Activated B cell treated with CpG ODN at 0.5 μM for 24 hours (primary cell): ENCODE measurements around the gene MTO1. TPM values are rescaled to one million over a fixed set of nuclear protein-coding genes. Genes with fewer than 3 reads are reported as not detected.

Experiments
- ATAC-seq: fragments of 200-7000 bp; cut with Tn5 transposase; one replicate; pipeline ENCODE4 v1.10.0; 2021; ENCODE audit warnings: low read depth, mild to moderate bottlenecking, moderate library complexity
- CTCF ChIA-PET: fragments of 350-600 bp; sonication (Branson Sonifier 250); formaldehyde crosslinking; loops from one replicate; lab custom pipeline; 2021; ENCODE audit warnings: antibody characterized with exemption; lab: Charles Lee
- POLR2A ChIA-PET: fragments of 350-600 bp; sonication (Branson Sonifier 250); formaldehyde crosslinking; loops from one replicate; lab custom pipeline; 2021; ENCODE audit warnings: antibody characterized with exemption; lab: Charles Lee
- DNase-seq: peaks from one replicate; pipeline ENCODE4 v3.0.0; 2022
- H3K27ac Mint-ChIP-seq: one replicate; pipeline ENCODE4 v1.8.0; 2020; ENCODE audit warnings: mixed read lengths
- H3K27me3 Mint-ChIP-seq: one replicate; pipeline ENCODE4 v1.8.0; 2021; ENCODE audit warnings: mixed read lengths
- H3K36me3 Mint-ChIP-seq: one replicate; pipeline ENCODE4 v1.8.0; 2021; ENCODE audit warnings: low read depth, mixed read lengths
- H3K4me1 Mint-ChIP-seq: one replicate; pipeline ENCODE4 v1.8.0; 2021; ENCODE audit warnings: mixed read lengths
- H3K4me3 Mint-ChIP-seq: one replicate; pipeline ENCODE4 v1.8.0; 2020; ENCODE audit warnings: mild to moderate bottlenecking, mixed read lengths
- H3K9me3 Mint-ChIP-seq: one replicate; pipeline ENCODE4 v1.8.0; 2020; ENCODE audit warnings: mixed read lengths
- intact Hi-C: fragments of 100-400 bp; cut with micrococcal nuclease; formaldehyde crosslinking; loops from one replicate; pipeline ENCODE4 v1.15.1; 2024
- total RNA-seq: library from RNA; stranded (reverse); gene quantifications from 2 replicates; pipeline ENCODE4 v1.2.3, GENCODE V29; 2022
- TF ChIP-seq, protein P1 (sequence below): fragments of 200-600 bp; IDR thresholded peaks from one replicate; pipeline ENCODE4 v1.8.0; 2022; ENCODE audit warnings: antibody characterized with exemption, mild to moderate bottlenecking

The MTO1 gene
- total RNA-seq = 58.5 and 59.3 TPM in 2 replicates

- peak; percentile 94 for ATAC-seq
- TF ChIP-seq, protein P1, sequence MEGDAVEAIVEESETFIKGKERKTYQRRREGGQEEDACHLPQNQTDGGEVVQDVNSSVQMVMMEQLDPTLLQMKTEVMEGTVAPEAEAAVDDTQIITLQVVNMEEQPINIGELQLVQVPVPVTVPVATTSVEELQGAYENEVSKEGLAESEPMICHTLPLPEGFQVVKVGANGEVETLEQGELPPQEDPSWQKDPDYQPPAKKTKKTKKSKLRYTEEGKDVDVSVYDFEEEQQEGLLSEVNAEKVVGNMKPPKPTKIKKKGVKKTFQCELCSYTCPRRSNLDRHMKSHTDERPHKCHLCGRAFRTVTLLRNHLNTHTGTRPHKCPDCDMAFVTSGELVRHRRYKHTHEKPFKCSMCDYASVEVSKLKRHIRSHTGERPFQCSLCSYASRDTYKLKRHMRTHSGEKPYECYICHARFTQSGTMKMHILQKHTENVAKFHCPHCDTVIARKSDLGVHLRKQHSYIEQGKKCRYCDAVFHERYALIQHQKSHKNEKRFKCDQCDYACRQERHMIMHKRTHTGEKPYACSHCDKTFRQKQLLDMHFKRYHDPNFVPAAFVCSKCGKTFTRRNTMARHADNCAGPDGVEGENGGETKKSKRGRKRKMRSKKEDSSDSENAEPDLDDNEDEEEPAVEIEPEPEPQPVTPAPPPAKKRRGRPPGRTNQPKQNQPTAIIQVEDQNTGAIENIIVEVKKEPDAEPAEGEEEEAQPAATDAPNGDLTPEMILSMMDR = no peak
- Mint-ChIP-seq H3K4me1 (peaks cover 37% of the 10 kb centered on the region), H3K27ac (peak within 1 kb of the TSS; percentile 97), H3K9me3 (no peaks in the 10 kb centered on the region), H3K27me3 (no peaks in the 10 kb centered on the region), H3K36me3 (peaks cover 28% of the 10 kb centered on the region), H3K4me3 (peak within 1 kb of the TSS; percentile 97)
- intact Hi-C loops = loop anchor here (1.0 kb wide), 4 partner anchors 9 to 1782 kb away; partner anchors contain the start of genes CGAS, COX7A2 and EEF1A1
- POLR2A ChIA-PET = interaction anchor here (0.6 to 4.0 kb wide), 22 partner anchors 10 to 841 kb away, joined by 3 to 145 read pairs (median 6); partner anchors contain the start of genes CGAS, EEF1A1, KCNQ5 and SLC17A5
- CTCF ChIA-PET = interaction anchor here (1.0 to 1.7 kb wide), 6 partner anchors 9 to 150 kb away, joined by 3 to 7 read pairs (median 4); partner anchors contain the start of gene CGAS
- DNase-seq = peak; percentile 61
Measured at GRCh38 chr6:73461537-73462350, at the start of gene MTO1. TSS of gene MTO1 (plus strand) at chr6:73461737. CDS start at chr6:73461855, 118 bp downstream.

GRCh38 chr6:73413102-73413501 is 48.4 kb upstream of the MTO1 start:
- TF ChIP-seq, protein P1 = no peak
- Mint-ChIP-seq H3K4me3 (no peak overlapping the region), H3K9me3 (no peaks in the 10 kb centered on the region), H3K27me3 (no peaks in the 10 kb centered on the region), H3K4me1 (no peaks in the 10 kb centered on the region), H3K27ac (no peak overlapping the region), H3K36me3 (peaks cover 26% of the 10 kb centered on the region)
- CTCF ChIA-PET = no interaction called here
- ATAC-seq = no peak
- POLR2A ChIA-PET = no interaction called here
- intact Hi-C loops = no loop called here
- DNase-seq = no peak

DNA sequence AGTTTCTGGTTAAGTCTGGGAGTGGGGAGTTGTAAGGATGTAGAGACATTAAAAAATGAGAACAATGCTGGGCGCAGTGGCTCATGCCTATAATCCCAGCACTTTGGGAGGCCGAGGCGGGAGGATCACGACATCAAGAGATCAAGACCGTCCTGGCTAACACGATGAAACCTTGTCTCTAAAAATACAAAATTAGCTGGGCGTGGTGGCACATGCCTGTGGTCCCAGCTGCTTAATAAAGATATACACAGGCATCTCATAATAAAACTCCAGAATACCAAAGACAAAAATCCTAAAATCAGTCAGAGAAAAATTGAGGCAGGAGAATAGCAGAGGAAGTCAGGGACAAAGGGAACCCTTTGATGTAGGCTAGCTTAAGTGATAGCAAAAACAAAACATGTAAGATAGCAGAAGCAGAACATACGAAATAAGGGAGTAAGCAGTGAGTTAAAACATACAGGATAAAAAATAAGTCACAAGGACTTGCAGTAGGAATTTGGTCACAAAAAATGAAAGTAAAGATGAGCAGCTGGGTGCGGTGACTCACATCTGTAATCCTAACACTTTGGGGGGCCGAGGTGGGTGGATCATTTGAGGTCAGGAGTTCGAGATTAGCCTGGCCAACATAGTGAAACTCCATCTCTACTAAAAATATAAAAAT is 43.3 kb upstream of the MTO1 start:
- POLR2A ChIA-PET = no interaction called here
- ATAC-seq (no peak), DNase-seq (no peak)
- intact Hi-C loops = no loop called here
- Mint-ChIP-seq H3K4me1 (no peaks in the 10 kb centered on the region), H3K27ac (no peak overlapping the region), H3K9me3 (no peaks in the 10 kb centered on the region), H3K36me3 (peaks cover 54% of the 10 kb centered on the region), H3K27me3 (no peaks in the 10 kb centered on the region), H3K4me3 (no peak overlapping the region)
- TF ChIP-seq, protein P1 = no peak
- CTCF ChIA-PET = no interaction called here

DNA sequence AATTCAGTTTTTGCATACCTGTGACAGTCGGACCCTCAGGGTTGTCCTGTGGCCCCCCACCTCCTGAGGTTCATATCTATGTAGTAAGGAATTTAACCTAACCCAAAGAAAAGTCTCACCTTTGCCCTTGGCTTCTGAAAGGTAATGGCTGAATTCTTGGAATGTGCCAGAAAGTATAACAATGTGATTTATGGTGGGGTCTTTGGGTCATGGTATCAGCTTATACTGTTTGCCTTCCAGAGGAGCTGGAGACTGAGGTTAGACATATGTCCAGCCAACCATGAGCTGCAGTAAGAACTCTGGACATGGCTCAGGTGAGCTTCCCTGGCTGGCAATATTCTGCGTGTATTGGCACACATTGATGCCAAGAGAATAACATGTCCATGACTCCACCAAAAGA is 40.0 kb upstream of the MTO1 start:
- H3K27me3 Mint-ChIP-seq = no peaks in the 10 kb centered on the region
- POLR2A ChIA-PET = no interaction called here
- DNase-seq (no peak), ATAC-seq (no peak)
- intact Hi-C loops = no loop called here
- no peaks in the 10 kb centered on the region for H3K4me1 Mint-ChIP-seq
- no peaks in the 10 kb centered on the region for H3K9me3 Mint-ChIP-seq
- no peak overlapping the region for H3K27ac Mint-ChIP-seq
- H3K4me3 Mint-ChIP-seq = no peak overlapping the region
- TF ChIP-seq, protein P1 = no peak
- H3K36me3 Mint-ChIP-seq = peaks cover 56% of the 10 kb centered on the region
- CTCF ChIA-PET = no interaction called here

- no peak for DNase-seq
- Mint-ChIP-seq H3K36me3 (peaks cover 68% of the 10 kb centered on the region), H3K4me1 (peaks cover 3% of the 10 kb centered on the region), H3K27ac (no peak overlapping the region), H3K4me3 (no peak overlapping the region), H3K27me3 (no peaks in the 10 kb centered on the region), H3K9me3 (no peaks in the 10 kb centered on the region)
- ChIA-PET POLR2A (no interaction called here), CTCF (no interaction called here)
- TF ChIP-seq, protein P1 = no peak
- ATAC-seq = no peak
- intact Hi-C loops = no loop called here
Measured at GRCh38 chr6:73435236-73435635, 26.3 kb upstream of the MTO1 start.
